ENCODE results near the gene BBIP1.

Gene BBIP1, protein sequence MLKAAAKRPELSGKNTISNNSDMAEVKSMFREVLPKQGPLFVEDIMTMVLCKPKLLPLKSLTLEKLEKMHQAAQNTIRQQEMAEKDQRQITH

GRCh38 chr10:110918643-110919348, at the start of gene BBIP1:
TSS of gene BBIP1 (minus strand) at chr10:110919180. CDS start at chr10:110918157, 1,023 bp downstream.
- Mint-ChIP-seq H3K4me3 (peak within 1 kb of the TSS; percentile 92), H3K27ac (peak within 1 kb of the TSS; percentile 97), H3K36me3 (ENCODE audit: low read depth) (peaks cover 14% of the 10 kb centered on the region), H3K4me1 (ENCODE audit: low read depth) (peaks cover 39% of the 10 kb centered on the region), H3K9me3 (no peaks in the 10 kb centered on the region), H3K27me3 (no peaks in the 10 kb centered on the region)

GRCh38 chr10:110967645-110968044, 48.7 kb upstream of the BBIP1 start:
- Mint-ChIP-seq H3K9me3 (no peaks in the 10 kb centered on the region), H3K4me3 (no peak overlapping the region), H3K27ac (no peak overlapping the region), H3K4me1 (ENCODE audit: low read depth) (peaks cover 66% of the 10 kb centered on the region), H3K36me3 (ENCODE audit: low read depth) (peaks cover 26% of the 10 kb centered on the region), H3K27me3 (no peaks in the 10 kb centered on the region)

- Mint-ChIP-seq H3K4me1 (ENCODE audit: low read depth) (peaks cover 66% of the 10 kb centered on the region), H3K9me3 (no peaks in the 10 kb centered on the region), H3K36me3 (ENCODE audit: low read depth) (peaks cover 26% of the 10 kb centered on the region), H3K27ac (no peak overlapping the region), H3K27me3 (no peaks in the 10 kb centered on the region), H3K4me3 (no peak overlapping the region)
Observed at GRCh38 chr10:110967009-110967630, 48.1 kb upstream of the BBIP1 start.

GRCh38 chr10:110966146-110966545, 47.2 kb upstream of the BBIP1 start:
- H3K36me3 Mint-ChIP-seq (ENCODE audit: low read depth), result peaks cover 23% of the 10 kb centered on the region
- peaks cover 64% of the 10 kb centered on the region for H3K4me1 Mint-ChIP-seq (ENCODE audit: low read depth)
- no peak overlapping the region for H3K27ac Mint-ChIP-seq
- H3K9me3 Mint-ChIP-seq, result no peaks in the 10 kb centered on the region
- no peaks in the 10 kb centered on the region for H3K27me3 Mint-ChIP-seq
- no peak overlapping the region for H3K4me3 Mint-ChIP-seq

DNA sequence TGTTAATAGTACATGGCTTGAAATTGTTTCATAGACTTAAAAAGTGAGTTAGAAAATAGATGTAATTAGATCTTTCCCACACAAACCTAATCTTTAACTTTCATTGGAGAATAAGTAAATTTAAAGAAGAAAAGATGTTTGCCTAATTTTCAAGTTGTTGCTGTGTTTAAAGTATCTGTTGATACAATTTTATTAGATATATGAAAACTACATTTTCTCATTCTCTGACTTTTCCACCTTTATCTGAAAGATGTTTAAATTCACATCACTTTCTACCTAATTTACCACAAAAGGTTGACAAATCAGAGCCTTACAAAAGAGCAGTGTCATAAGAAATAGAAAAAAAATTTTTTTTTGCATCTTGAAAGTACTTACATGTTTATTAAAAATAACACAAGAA, 46.2 kb upstream of the BBIP1 start:
- Mint-ChIP-seq H3K36me3 (ENCODE audit: low read depth) (peaks cover 21% of the 10 kb centered on the region), H3K27ac (no peak overlapping the region), H3K9me3 (no peaks in the 10 kb centered on the region), H3K4me1 (ENCODE audit: low read depth) (peaks cover 56% of the 10 kb centered on the region), H3K4me3 (no peak overlapping the region), H3K27me3 (no peaks in the 10 kb centered on the region)

DNA sequence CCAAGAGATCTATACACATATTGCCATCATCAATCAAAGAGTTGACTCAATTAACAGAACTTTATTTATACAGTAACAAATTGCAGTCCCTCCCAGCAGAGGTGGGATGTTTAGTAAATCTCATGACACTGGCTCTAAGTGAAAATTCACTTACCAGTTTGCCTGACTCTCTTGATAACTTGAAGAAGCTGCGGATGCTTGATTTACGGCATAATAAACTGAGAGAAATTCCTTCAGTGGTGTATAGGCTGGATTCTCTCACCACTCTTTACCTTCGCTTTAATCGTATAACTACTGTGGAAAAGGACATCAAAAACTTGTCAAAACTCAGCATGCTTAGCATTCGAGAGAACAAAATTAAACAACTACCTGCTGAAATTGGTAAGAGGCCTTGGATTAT, 45.7 kb upstream of the BBIP1 start:
- Mint-ChIP-seq H3K36me3 (ENCODE audit: low read depth) (peaks cover 21% of the 10 kb centered on the region), H3K4me1 (ENCODE audit: low read depth) (peaks cover 54% of the 10 kb centered on the region), H3K9me3 (no peaks in the 10 kb centered on the region), H3K27me3 (no peaks in the 10 kb centered on the region), H3K27ac (no peak overlapping the region), H3K4me3 (no peak overlapping the region)

- Mint-ChIP-seq H3K36me3 (ENCODE audit: low read depth) (peaks cover 21% of the 10 kb centered on the region), H3K4me3 (no peak overlapping the region), H3K9me3 (no peaks in the 10 kb centered on the region), H3K4me1 (ENCODE audit: low read depth) (peaks cover 53% of the 10 kb centered on the region), H3K27me3 (no peaks in the 10 kb centered on the region), H3K27ac (no peak overlapping the region)
Observed at GRCh38 chr10:110963162-110963561, 44.2 kb upstream of the BBIP1 start.

DNA sequence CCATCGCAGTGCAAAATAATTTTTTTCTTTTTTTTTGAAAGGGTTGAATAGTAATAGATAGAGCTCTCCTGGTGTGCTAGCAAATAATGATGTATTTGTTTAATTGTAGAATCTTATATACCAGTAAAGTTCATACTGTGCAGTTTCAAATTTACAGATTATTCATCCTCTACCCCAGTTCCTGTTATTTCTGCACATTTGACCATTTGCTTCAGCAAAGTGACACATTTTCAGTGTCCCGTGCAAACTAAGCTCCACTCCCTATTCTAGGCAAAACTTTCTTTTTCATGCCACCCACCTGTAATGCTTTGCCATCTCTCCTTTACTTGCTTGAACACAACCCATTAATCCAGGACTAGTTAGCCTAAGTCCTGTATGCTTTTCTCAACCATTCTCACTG, 43.5 kb upstream of the BBIP1 start:
- no peaks in the 10 kb centered on the region for H3K27me3 Mint-ChIP-seq
- H3K27ac Mint-ChIP-seq, result no peak overlapping the region
- no peak overlapping the region for H3K4me3 Mint-ChIP-seq
- peaks cover 53% of the 10 kb centered on the region for H3K4me1 Mint-ChIP-seq (ENCODE audit: low read depth)
- H3K36me3 Mint-ChIP-seq (ENCODE audit: low read depth), result peaks cover 22% of the 10 kb centered on the region
- H3K9me3 Mint-ChIP-seq, result no peaks in the 10 kb centered on the region

DNA sequence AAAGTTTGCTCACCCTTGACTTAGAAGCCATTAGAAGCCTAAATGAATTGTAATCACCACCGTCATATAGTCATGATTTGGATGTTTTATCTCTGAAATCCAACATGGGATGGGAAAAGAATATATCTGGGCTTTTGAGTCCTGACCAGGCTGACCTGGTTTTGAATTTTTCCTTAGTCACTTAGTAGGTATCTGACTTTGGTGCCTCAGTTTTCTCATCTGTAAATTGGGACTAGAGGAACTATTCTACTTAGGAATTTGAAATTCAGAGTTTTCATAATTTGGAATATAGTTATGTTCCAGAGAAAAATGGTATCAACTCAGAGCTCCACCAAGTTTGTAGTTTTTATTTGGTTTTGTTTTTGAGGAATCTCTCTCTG, 41.3 kb upstream of the BBIP1 start:
- Mint-ChIP-seq H3K27ac (no peak overlapping the region), H3K4me3 (no peak overlapping the region), H3K4me1 (ENCODE audit: low read depth) (peaks cover 49% of the 10 kb centered on the region), H3K9me3 (no peaks in the 10 kb centered on the region), H3K27me3 (no peaks in the 10 kb centered on the region), H3K36me3 (ENCODE audit: low read depth) (peaks cover 20% of the 10 kb centered on the region)

DNA sequence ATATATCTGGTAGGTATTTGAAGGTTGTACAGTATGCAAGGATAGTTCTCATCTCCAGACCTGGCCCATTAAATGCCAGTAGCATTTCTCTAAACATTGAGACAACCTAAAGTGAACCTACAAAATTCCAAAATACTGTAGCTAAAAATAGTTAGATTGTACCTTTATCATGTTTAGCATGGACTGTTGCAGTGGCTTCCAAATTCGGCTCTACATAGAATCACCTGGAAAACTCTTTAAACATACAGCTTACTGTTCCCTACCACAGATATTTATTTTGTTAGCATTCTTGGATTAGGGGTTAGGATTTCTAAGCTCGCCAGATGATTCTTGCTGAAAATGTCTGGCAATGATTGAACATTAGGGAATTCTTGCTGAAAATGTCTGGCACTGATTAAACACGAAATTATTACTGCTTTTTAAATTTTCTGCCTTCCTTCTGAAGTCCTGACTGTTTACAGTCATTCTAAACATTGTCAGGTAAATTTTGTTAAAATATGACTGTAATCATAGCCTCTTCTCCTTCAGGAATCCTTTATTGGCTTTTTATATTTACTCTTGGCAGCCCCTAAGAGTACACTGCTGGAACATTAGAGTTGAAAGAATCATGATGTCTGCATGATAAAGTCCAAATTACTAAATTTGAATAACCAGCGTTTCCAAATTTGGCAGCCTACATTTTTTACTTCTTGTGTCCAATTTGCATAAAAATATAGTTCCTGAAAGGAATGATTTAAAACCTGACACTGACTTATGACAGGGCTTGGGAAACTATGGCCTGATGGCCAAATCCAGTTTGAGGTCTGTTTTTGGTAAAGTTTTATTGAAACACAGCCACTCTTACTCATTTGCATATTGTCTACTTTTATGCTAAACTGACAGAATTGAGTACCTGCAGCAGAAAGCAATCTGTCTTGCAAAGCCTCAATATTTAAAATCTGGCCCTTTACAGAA, 40.7 kb upstream of the BBIP1 start:
- H3K27ac Mint-ChIP-seq, result no peak overlapping the region
- no peak overlapping the region for H3K4me3 Mint-ChIP-seq
- no peaks in the 10 kb centered on the region for H3K27me3 Mint-ChIP-seq
- H3K36me3 Mint-ChIP-seq (ENCODE audit: low read depth), result peaks cover 19% of the 10 kb centered on the region
- H3K9me3 Mint-ChIP-seq, result no peaks in the 10 kb centered on the region
- H3K4me1 Mint-ChIP-seq (ENCODE audit: low read depth), result peaks cover 47% of the 10 kb centered on the region

GRCh38 chr10:110957606-110958005, 38.6 kb upstream of the BBIP1 start:
- H3K9me3 Mint-ChIP-seq, result no peaks in the 10 kb centered on the region
- H3K27me3 Mint-ChIP-seq, result no peaks in the 10 kb centered on the region
- peaks cover 20% of the 10 kb centered on the region for H3K36me3 Mint-ChIP-seq (ENCODE audit: low read depth)
- H3K27ac Mint-ChIP-seq, result no peak overlapping the region
- peaks cover 34% of the 10 kb centered on the region for H3K4me1 Mint-ChIP-seq (ENCODE audit: low read depth)
- H3K4me3 Mint-ChIP-seq, result no peak overlapping the region

- Mint-ChIP-seq H3K27ac (no peak overlapping the region), H3K4me1 (ENCODE audit: low read depth) (peaks cover 25% of the 10 kb centered on the region), H3K9me3 (peaks cover 3% of the 10 kb centered on the region), H3K27me3 (no peaks in the 10 kb centered on the region), H3K36me3 (ENCODE audit: low read depth) (peaks cover 54% of the 10 kb centered on the region), H3K4me3 (no peak overlapping the region)
Observed at GRCh38 chr10:110951381-110951780, 32.4 kb upstream of the BBIP1 start.

DNA sequence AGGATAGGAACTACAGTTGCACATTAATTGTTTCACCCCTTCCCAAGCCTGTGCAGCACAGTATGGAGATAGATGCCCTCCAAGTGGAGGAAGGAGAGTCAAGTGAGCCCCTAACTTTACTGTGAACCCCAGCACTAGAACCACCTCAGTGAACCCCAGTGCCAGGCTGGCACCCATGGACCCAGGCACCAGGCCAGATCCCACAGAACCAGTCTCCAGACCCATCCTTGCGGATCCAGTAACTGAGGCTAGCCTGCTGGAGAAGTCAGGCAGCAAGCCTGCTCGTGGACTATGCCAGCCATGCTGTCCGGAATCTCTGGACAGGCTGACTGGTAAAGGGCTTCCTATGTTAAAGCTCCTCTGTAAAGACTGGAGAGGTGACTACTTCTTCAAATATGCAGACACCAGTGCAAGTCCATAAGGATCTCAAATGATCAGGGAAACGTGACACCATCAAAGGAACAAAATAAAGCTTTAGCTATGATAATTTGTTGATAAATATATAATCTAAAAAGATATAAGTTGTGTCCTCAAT, 28.1 kb upstream of the BBIP1 start:
- Mint-ChIP-seq H3K9me3 (peaks cover 12% of the 10 kb centered on the region), H3K27ac (no peak overlapping the region), H3K27me3 (no peaks in the 10 kb centered on the region), H3K4me1 (ENCODE audit: low read depth) (peaks cover 49% of the 10 kb centered on the region), H3K36me3 (ENCODE audit: low read depth) (peaks cover 73% of the 10 kb centered on the region), H3K4me3 (no peak overlapping the region)

DNA sequence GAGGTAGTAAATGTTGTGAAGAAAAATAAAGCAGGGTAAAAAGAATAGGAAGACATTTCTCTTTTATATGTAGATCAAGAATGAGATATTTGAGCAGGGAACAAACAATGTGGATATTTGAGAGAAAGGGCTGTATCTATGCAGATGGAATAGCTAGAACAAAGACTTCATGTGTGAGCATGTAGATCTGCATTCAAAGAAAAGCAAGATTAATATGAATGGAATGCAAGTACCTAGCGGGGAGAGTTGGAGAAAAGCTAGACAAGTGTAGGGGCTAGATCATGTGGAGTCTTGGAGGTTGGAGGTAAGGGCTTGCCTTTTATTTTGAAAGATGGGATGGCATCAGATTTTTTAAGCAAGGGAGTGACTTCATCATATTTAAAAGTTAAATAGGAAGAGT, 27.5 kb upstream of the BBIP1 start:
- no peak overlapping the region for H3K4me3 Mint-ChIP-seq
- H3K4me1 Mint-ChIP-seq (ENCODE audit: low read depth), result peaks cover 49% of the 10 kb centered on the region
- H3K36me3 Mint-ChIP-seq (ENCODE audit: low read depth), result peaks cover 76% of the 10 kb centered on the region
- H3K9me3 Mint-ChIP-seq, result peaks cover 12% of the 10 kb centered on the region
- no peaks in the 10 kb centered on the region for H3K27me3 Mint-ChIP-seq
- no peak overlapping the region for H3K27ac Mint-ChIP-seq
